H1 (cell line): ENCODE results near the gene DEK. TPM values are rescaled to one million over a fixed set of nuclear protein-coding genes. Genes with fewer than 3 reads are reported as not detected.

Experiments used
- BCL11A ChIP-seq, 2 experiments: IDR thresholded peaks; one replicate each; pipeline ENCODE4 v1.6.1; 2011; ENCODE audit warnings: low read depth in 2 of 2, low read length in 2 of 2, mild to moderate bottlenecking in 2 of 2
- CHD2 ChIP-seq: IDR thresholded peaks from 2 replicates; pipeline ENCODE4 v1.6.1; 2012; ENCODE audit warnings: low read length, improper control_type of control experiment
- EZH2 ChIP-seq: fragments of 200-600 bp; sonication (generic); IDR thresholded peaks from 2 replicates; pipeline ENCODE4 v1.7.1; 2012; ENCODE audit warnings: low read depth, mild to moderate bottlenecking, moderate library complexity, low read length, inconsistent platforms; ENCODE audit not compliant: severe bottlenecking
- RBBP5 ChIP-seq: IDR thresholded peaks from 2 replicates; pipeline ENCODE4 v1.7.1; 2012; ENCODE audit warnings: low read depth, mild to moderate bottlenecking, inconsistent platforms, low read length, moderate library complexity, borderline replicate concordance
- polyA plus RNA-seq, 7 experiments: library from polyadenylated mRNA; depleted of rRNA in 3 of 7; stranded (reverse) in 5 of 7; unstranded in 2 of 7; fragments of >200 nt in 5 of 7; fragments of 200-250 nt in 2 of 7; gene quantifications; 1 replicate in 5 of 7; 2 replicates in 1 of 7; 4 replicates in 1 of 7; pipeline versions ENCODE4 v1.2.1 to v1.2.3, GENCODE V29; 2011 to 2013; ENCODE audit warnings: missing spikeins in 2 of 7, mixed read lengths in 2 of 7
- total RNA-seq: library from RNA; stranded (reverse); fragmentation: NEBNext Ultra II Directional; extraction: Animal tissue kit (Norgen Biotek cat#: 25700); gene quantifications from 2 replicates; pipeline ENCODE4 v1.2.1, GENCODE V29; 2021

Gene DEK
- total and polyA plus RNA-seq, 2 of the 8 experiments (the other 6 are each of a cell fraction or from before 2014, with no cell fraction given): 40.0 to 228 TPM

DNA sequence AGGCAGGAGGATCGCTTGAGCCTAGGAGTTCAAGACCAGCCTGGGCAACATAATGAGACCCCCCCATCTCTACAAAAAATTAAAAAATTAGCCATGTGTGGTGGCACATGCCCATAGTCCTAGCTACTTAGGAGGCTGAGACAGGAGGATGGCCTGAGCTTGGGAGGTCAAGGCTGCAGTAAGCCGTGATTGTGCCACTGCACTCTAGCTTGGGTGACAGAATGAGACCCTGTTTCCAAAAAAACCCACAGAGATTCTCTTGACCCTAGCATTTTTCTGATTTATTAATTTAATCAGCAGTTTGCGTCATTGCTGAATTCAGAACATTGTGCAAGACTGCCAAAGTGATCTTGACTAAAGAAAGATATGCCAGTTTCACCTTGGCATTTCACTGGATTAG lies 72.3 kb downstream of the DEK start (continued):
- TF ChIP-seq RBBP5 (no peak), BCL11A (IDR thresholded peaks at IDR 0.05; ENCODE audit: low read depth in 2 of 2, low read length in 2 of 2) (no peak), EZH2 (no peak), CHD2 (no peak)
